ENCODE measurements around the gene TMBIM1. TPM values are rescaled to one million over a fixed set of nuclear protein-coding genes. Genes with fewer than 3 reads are reported as not detected.
A peak's percentile ranks its signal among the peaks of the same experiment; 100 is the strongest.

Gene TMBIM1
- total and polyA plus RNA-seq, 12 donors = 30.9 to 151 (median 110) TPM

- Histone ChIP-seq H3K27ac (no peak overlapping the region), H3K4me1 (peaks cover 20 to 41% (median 34%) of the 10 kb centered on the region in 9 donors), H3K9me3 (no peaks in the 10 kb centered on the region), H3K4me3 (no peak overlapping the region), H3K36me3 (peaks cover 6 to 100% (median 70%) of the 10 kb centered on the region in 9 donors), H3K27me3 (no peaks in the 10 kb centered on the region)
- ATAC-seq (no peak), DNase-seq (no peak)
- TF ChIP-seq CTCF (IDR thresholded peaks at IDR 0.05) = no peak
- intact Hi-C loops (cut with DNase I) = loop anchor here in 2 of 10 donors (10.0 kb wide), 2 partner anchors 187 to 377 kb away; partner anchors contain the start of genes BCS1L (in 1 of the 2) and ZNF142 (in 1 of the 2)
- WGBS, 2 donors = 80 to 89% methylated on average over 7 of the region's 7 CpGs
Measured at GRCh38 chr2:218277921-218278320, 14.4 kb downstream of the TMBIM1 start.

- ATAC-seq (no peak), DNase-seq (no peak)
- Histone ChIP-seq H3K9me3 (no peaks in the 10 kb centered on the region), H3K4me1 (peaks cover 17 to 41% (median 34%) of the 10 kb centered on the region in 9 donors), H3K27ac (peak overlapping the region in 1 of 10 donors; percentile 17), H3K27me3 (no peaks in the 10 kb centered on the region), H3K36me3 (peaks cover 6 to 94% (median 70%) of the 10 kb centered on the region in 9 donors), H3K4me3 (no peak overlapping the region)
- intact Hi-C loops (cut with DNase I) = loop anchor here in 2 of 10 donors (10.0 kb wide), 2 partner anchors 188 to 378 kb away; partner anchors contain the start of genes BCS1L (in 1 of the 2) and ZNF142 (in 1 of the 2)
- TF ChIP-seq CTCF (IDR thresholded peaks at IDR 0.05) = no peak
- WGBS, 2 donors = 77 to 79% methylated on average over 12 of the region's 12 CpGs
Measured at GRCh38 chr2:218276986-218277755, 15.1 kb downstream of the TMBIM1 start.

GRCh38 chr2:218275371-218276072 is 16.8 kb downstream of the TMBIM1 start:
- no peak overlapping the region for H3K4me3 ChIP-seq
- H3K9me3 ChIP-seq = no peaks in the 10 kb centered on the region
- H3K4me1 ChIP-seq = peaks cover 12 to 45% (median 39%) of the 10 kb centered on the region in 9 donors
- WGBS, 2 donors = 80 to 85% methylated on average over 9 of the region's 9 CpGs
- H3K27me3 ChIP-seq = no peaks in the 10 kb centered on the region
- H3K36me3 ChIP-seq = peaks cover 2 to 81% (median 58%) of the 10 kb centered on the region in 9 donors
- intact Hi-C loops (cut with DNase I) = loop anchor here in 2 of 10 donors (10.0 kb wide), 2 partner anchors 189 to 379 kb away; partner anchors contain the start of genes BCS1L (in 1 of the 2) and ZNF142 (in 1 of the 2)
- H3K27ac ChIP-seq = peak overlapping the region in 5 of 10 donors; percentile 10 to 90 (median 41)
- DNase-seq (no peak), ATAC-seq (no peak)
- TF ChIP-seq CTCF (IDR thresholded peaks at IDR 0.05) = no peak

GRCh38 chr2:218274586-218274985 is 17.7 kb downstream of the TMBIM1 start:
- peak overlapping the region in 7 of 10 donors; percentile 10 to 90 (median 28) for H3K27ac ChIP-seq
- no peaks in the 10 kb centered on the region for H3K27me3 ChIP-seq
- H3K4me3 ChIP-seq = no peak overlapping the region
- H3K4me1 ChIP-seq = peaks cover 12 to 45% (median 38%) of the 10 kb centered on the region in 9 donors
- intact Hi-C loops (cut with DNase I) = loop anchor here in 6 of 10 donors (5.0 to 10.0 kb wide), 4 partner anchors 87 to 380 kb away; partner anchors contain the start of genes CTDSP1 (in 6 of the 6), BCS1L (in 1 of the 6) and ZNF142 (in 1 of the 6)
- 55 to 64% methylated on average over 4 of the region's 4 CpGs for WGBS, 2 donors
- H3K36me3 ChIP-seq = peaks cover 0 to 72% (median 53%) of the 10 kb centered on the region in 9 donors
- TF ChIP-seq CTCF (IDR thresholded peaks at IDR 0.05) = no peak
- no peaks in the 10 kb centered on the region for H3K9me3 ChIP-seq
- no peak for DNase-seq
- no peak for ATAC-seq
